ENCODE measurements around the gene SECTM1.

SECTM1 gene

DNA sequence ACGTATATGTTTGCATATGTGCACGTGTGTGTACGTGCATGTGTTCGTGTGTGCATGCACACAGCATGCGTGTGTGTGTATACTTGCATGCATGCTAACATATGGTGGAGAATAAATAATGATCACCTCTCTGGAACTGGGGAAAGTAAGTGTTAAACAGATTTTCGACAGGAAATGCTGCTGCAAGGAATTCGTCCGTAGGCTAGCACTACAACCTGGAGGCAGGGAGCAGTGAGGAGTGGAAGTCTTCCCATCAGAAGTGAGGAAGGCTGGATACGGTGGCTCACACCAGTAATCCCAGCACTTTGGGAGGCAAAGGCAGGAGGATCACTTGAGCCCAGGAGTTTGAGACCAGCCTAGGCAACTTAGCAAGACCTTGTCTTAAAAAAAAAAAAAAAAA is 55.3 kb downstream of the SECTM1 start:
- Histone ChIP-seq H3K9me3 (ENCODE audit: control insufficient read depth, low read length) (no peaks in the 10 kb centered on the region), H3K4me1 (ENCODE audit: control insufficient read depth, insufficient read depth, low read length, poor library complexity, severe bottlenecking) (peaks cover 11% of the 10 kb centered on the region), H3K4me3 (ENCODE audit: extremely low read depth, insufficient read depth, low read length, poor library complexity, severe bottlenecking) (no peak overlapping the region), H3K36me3 (ENCODE audit: control insufficient read depth, insufficient read depth, low read length) (no peaks in the 10 kb centered on the region), H3K27ac (ENCODE audit: low read depth, low read length, severe bottlenecking) (no peak overlapping the region)
- WGBS, 2 experiments (ENCODE audit: insufficient coverage in 2 of 2) = 86 to 92% methylated on average over 9 of the region's 9 CpGs

DNA sequence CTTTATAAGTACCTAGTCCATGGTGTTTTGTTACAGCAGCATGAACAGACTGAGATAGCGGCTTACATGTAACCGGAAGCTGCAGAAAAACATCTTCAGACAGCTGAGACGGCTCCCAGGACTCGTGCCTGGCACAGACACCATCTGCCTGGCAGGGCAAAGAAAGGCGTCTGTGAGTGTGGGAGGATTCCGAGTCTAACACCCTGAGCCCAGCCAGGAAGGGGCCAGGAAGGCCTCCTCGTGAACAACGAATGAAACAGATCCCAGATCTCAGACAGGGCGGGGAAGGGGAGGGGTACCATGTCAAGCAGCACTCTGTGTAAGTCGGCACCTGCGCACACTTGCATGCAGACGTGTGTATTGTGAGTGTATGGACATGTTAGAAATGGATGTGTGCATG is 55.7 kb downstream of the SECTM1 start:
- WGBS, 2 experiments (ENCODE audit: insufficient coverage in 2 of 2) = 87 to 90% methylated on average over 12 of the region's 12 CpGs
- Histone ChIP-seq H3K27ac (ENCODE audit: low read depth, low read length, severe bottlenecking) (no peak overlapping the region), H3K4me1 (ENCODE audit: control insufficient read depth, insufficient read depth, low read length, poor library complexity, severe bottlenecking) (peaks cover 11% of the 10 kb centered on the region), H3K4me3 (ENCODE audit: extremely low read depth, insufficient read depth, low read length, poor library complexity, severe bottlenecking) (no peak overlapping the region), H3K36me3 (ENCODE audit: control insufficient read depth, insufficient read depth, low read length) (no peaks in the 10 kb centered on the region), H3K9me3 (ENCODE audit: control insufficient read depth, low read length) (no peaks in the 10 kb centered on the region)

DNA sequence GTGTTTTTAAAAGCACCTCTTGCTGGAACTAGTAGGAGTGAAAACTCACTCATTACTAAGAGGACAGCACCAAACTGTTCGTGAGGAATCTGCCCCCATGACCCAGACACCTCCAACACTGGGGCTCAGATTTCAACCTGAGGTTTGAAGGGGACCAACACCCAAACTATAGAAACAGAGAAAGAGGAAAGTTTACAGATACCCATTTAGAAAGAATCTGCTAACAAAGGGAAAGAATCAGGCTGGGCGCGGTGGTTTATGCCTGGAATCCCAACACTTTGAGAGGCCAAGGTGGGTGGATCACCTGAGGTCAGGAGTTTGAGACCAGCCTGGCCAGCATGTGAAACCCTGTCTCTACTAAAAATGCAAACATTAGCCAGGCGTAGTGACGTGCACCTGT is 56.6 kb downstream of the SECTM1 start:
- Histone ChIP-seq H3K4me1 (ENCODE audit: control insufficient read depth, insufficient read depth, low read length, poor library complexity, severe bottlenecking) (peaks cover 6% of the 10 kb centered on the region), H3K4me3 (ENCODE audit: extremely low read depth, insufficient read depth, low read length, poor library complexity, severe bottlenecking) (no peak overlapping the region), H3K27ac (ENCODE audit: low read depth, low read length, severe bottlenecking) (no peak overlapping the region), H3K9me3 (ENCODE audit: control insufficient read depth, low read length) (no peaks in the 10 kb centered on the region), H3K36me3 (ENCODE audit: control insufficient read depth, insufficient read depth, low read length) (peaks cover 5% of the 10 kb centered on the region)
- 86 to 98% methylated on average over 4 of the region's 5 CpGs for WGBS, 2 experiments (ENCODE audit: insufficient coverage in 2 of 2)

DNA sequence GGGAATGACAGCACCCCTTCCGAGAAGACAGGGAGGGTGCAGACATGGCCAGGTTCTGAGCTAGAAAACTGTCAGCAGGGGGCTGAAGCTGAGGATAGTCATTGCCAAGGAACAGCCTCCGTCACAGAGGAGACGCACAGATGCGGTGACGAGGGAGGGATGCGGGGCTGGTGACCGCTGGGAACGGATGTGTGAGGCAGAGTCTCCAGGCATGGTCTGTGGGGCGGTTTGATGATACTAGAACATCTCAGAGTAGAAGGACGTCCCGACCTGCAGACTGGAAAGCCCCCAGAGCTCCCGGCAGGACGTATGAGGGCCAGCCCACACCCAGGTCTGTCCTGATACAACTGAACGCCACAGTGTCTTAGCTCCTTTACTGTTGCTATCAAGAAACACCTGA is 58.2 kb downstream of the SECTM1 start:
- H3K27ac ChIP-seq (ENCODE audit: low read depth, low read length, severe bottlenecking) = no peak overlapping the region
- no peaks in the 10 kb centered on the region for H3K9me3 ChIP-seq (ENCODE audit: control insufficient read depth, low read length)
- no peak overlapping the region for H3K4me3 ChIP-seq (ENCODE audit: extremely low read depth, insufficient read depth, low read length, poor library complexity, severe bottlenecking)
- WGBS, 2 experiments (ENCODE audit: insufficient coverage in 2 of 2) = 97% methylated on average over 13 of the region's 14 CpGs
- peaks cover 11% of the 10 kb centered on the region for H3K4me1 ChIP-seq (ENCODE audit: control insufficient read depth, insufficient read depth, low read length, poor library complexity, severe bottlenecking)
- H3K36me3 ChIP-seq (ENCODE audit: control insufficient read depth, insufficient read depth, low read length) = peaks cover 21% of the 10 kb centered on the region

DNA sequence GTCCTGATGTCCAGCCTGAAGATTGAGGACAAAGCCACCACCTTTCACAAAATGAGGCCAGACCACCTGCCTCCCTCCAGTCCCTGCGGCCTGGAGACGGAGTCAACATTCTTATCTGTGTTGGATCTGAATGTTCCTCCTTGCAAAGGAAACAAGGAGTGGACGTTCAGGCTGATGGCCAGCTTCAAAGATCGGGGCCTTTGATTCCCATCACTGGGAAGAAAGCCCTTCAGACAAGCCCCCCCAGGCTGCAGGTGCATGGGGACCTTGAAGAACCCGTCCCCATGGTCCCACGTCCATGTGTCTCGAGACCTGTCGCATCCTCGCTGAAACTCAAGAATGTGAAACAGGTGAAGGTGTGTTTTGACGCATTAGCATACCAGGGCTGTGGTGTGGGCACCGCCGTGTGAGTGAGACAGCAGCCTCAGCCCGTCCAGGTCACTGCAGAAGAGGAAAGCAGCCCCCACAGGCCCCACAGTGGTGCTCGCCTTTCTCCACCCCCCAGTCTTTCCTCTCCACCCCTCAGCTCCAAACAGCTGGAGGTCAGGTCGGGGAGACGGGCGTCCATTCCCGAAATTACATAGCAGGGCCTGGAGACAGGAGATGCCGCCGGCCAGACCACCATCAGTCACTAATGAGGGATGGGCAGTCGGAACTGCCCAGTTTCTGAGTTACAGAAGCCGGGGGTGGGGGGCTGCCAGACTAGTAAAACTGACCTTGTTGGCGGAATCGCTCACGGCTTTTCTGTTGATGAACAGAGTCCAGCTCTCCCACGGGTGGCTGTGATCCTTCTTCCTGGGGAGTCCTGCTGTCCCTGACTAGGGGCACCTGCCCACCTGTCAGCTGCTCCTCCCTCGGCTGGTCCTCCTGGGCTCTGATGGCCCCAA is 59.2 kb downstream of the SECTM1 start:
- no peak overlapping the region for H3K27ac ChIP-seq (ENCODE audit: low read depth, low read length, severe bottlenecking)
- H3K4me1 ChIP-seq (ENCODE audit: control insufficient read depth, insufficient read depth, low read length, poor library complexity, severe bottlenecking) = peaks cover 14% of the 10 kb centered on the region
- H3K4me3 ChIP-seq (ENCODE audit: extremely low read depth, insufficient read depth, low read length, poor library complexity, severe bottlenecking) = peak overlapping the region; percentile 90
- WGBS, 2 experiments (ENCODE audit: insufficient coverage in 2 of 2) = 88% methylated on average over 24 to 25 of the region's 27 CpGs
- no peaks in the 10 kb centered on the region for H3K9me3 ChIP-seq (ENCODE audit: control insufficient read depth, low read length)
- peaks cover 30% of the 10 kb centered on the region for H3K36me3 ChIP-seq (ENCODE audit: control insufficient read depth, insufficient read depth, low read length)

DNA sequence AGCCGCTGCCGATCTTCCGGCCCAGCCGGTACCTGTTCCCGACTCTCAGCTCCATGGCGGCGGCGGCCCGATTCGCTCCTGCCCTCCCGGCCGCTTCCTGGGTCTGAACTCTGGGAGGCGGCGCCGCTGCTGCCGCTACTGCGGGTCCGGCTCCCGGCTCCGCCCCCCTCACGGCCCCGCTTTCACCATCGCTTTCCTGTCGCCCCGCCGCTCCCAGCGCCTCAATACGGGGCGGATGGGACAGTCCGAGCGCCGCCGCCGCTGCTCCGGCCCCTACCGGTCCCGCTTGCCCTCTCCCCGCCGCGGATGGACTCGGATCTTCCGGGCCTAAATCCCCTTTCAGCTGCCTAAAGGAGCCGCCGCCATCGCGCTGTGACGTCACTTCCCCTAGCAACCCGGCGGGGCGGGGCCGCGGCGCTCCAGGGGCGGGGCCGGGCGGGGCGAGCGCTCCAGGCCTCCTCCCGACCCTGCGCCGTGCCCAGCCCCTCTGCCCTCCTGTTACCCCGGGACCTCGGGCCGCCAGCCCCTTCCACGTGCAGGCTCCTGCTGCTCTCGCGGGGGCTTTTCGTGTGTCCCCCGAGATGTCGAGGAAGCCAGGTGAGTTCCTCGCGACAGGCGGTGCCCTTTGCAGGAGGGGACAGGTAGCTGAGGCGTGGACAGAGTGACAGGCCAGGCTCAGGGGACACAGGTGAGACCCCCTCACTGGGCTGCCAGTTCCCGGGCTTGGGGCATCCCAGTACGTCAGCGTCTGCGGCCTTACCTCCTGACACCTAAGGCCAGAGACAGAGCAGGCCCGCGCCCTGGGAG is 60.0 kb downstream of the SECTM1 start, which contains the start of gene CSNK1D:
Gene CSNK1D (minus strand): TSS at position 374 of the 807 bp plus-strand sequence. CDS start 319 bp downstream, at position 55.
- 4 to 6% methylated on average over 59 to 76 of the region's 80 CpGs for WGBS, 2 experiments (ENCODE audit: insufficient coverage in 2 of 2)
- peak within 1 kb of the TSS; percentile 90 for H3K4me3 ChIP-seq (ENCODE audit: extremely low read depth, insufficient read depth, low read length, poor library complexity, severe bottlenecking)
- H3K4me1 ChIP-seq (ENCODE audit: control insufficient read depth, insufficient read depth, low read length, poor library complexity, severe bottlenecking) = peaks cover 14% of the 10 kb centered on the region
- H3K27ac ChIP-seq (ENCODE audit: low read depth, low read length, severe bottlenecking) = peak within 1 kb of the TSS; percentile 100
- H3K9me3 ChIP-seq (ENCODE audit: control insufficient read depth, low read length) = no peaks in the 10 kb centered on the region
- peaks cover 37% of the 10 kb centered on the region for H3K36me3 ChIP-seq (ENCODE audit: control insufficient read depth, insufficient read depth, low read length)

DNA sequence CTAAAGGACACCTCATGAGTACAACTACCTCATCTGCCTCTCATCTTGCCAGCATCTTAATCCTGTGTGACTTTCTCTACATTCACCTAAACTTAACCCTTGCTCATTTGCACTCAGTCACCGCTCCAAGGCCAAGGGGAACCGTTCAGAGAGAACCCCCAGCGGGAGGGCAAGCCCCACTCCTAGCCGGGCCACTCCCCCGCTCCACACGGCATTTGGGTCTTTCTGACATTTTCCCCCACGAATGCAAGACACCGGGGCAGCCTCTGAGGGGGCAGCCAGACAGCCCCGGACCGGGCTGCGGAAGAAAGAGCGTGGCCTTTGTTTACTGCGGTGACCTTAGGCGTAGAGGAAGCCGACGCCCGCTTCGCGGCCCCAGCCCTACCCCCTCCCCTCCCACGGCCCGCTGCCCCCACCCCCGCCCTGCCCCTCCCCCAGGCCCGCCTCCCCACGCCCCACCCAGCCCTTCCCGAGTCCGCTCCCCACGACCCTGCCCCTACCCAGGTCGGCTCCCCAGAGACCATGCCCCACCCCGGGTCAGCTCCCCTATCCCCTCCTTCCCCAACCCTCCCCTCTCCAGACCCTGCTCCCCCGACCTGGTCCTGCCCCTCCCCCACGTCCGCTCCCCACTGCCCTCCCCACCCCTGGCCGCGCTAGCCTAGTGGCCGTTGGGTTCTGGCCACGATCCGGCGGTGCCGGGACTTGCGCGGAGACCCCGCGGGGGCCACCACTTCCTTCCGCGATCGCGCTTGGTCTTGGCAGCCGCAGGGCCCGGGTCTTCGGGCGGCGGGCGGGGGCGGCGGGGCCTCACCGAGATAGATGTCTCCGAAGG is 60.9 kb downstream of the SECTM1 start:
- Histone ChIP-seq H3K27ac (ENCODE audit: low read depth, low read length, severe bottlenecking) (peak overlapping the region; percentile 100), H3K4me1 (ENCODE audit: control insufficient read depth, insufficient read depth, low read length, poor library complexity, severe bottlenecking) (peaks cover 21% of the 10 kb centered on the region), H3K9me3 (ENCODE audit: control insufficient read depth, low read length) (no peaks in the 10 kb centered on the region), H3K4me3 (ENCODE audit: extremely low read depth, insufficient read depth, low read length, poor library complexity, severe bottlenecking) (peak overlapping the region; percentile 90), H3K36me3 (ENCODE audit: control insufficient read depth, insufficient read depth, low read length) (peaks cover 45% of the 10 kb centered on the region)
- WGBS, 2 experiments (ENCODE audit: insufficient coverage in 2 of 2) = 0% methylated on average over 23 to 31 of the region's 57 CpGs

DNA sequence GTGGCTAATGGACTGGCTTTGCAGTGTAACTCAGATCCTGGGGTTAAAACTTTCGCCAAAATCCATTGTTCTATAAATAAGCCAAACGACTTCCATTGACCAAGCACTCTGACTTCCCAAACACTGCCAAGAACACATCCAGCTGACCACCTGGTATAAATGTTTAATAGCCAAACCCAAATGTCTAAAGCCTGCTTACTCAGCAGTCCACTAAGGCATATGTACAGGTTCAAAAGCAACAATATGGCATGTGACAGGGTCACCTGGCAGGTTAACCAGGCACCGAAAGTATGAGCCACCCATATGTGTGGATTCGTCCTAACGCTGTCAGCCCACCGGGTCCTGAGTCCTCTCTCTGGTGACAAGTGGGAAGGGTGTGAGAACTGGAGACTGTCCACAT is 62.2 kb downstream of the SECTM1 start:
- Histone ChIP-seq H3K4me3 (ENCODE audit: extremely low read depth, insufficient read depth, low read length, poor library complexity, severe bottlenecking) (no peak overlapping the region), H3K36me3 (ENCODE audit: control insufficient read depth, insufficient read depth, low read length) (peaks cover 57% of the 10 kb centered on the region), H3K4me1 (ENCODE audit: control insufficient read depth, insufficient read depth, low read length, poor library complexity, severe bottlenecking) (peaks cover 29% of the 10 kb centered on the region), H3K9me3 (ENCODE audit: control insufficient read depth, low read length) (no peaks in the 10 kb centered on the region), H3K27ac (ENCODE audit: low read depth, low read length, severe bottlenecking) (no peak overlapping the region)
- WGBS, 2 experiments (ENCODE audit: insufficient coverage in 2 of 2) = 100% methylated on average over 5 to 6 of the region's 6 CpGs
